Measurements from ENCODE around the gene CWC27.
A peak's percentile ranks its signal among the peaks of the same experiment; 100 is the strongest.
"Not testable (repeated sequence)": the region's sequence is repeated elsewhere in the genome, so short reads cannot be mapped to it uniquely, and the experiment has no call there.

CWC27 gene

DNA sequence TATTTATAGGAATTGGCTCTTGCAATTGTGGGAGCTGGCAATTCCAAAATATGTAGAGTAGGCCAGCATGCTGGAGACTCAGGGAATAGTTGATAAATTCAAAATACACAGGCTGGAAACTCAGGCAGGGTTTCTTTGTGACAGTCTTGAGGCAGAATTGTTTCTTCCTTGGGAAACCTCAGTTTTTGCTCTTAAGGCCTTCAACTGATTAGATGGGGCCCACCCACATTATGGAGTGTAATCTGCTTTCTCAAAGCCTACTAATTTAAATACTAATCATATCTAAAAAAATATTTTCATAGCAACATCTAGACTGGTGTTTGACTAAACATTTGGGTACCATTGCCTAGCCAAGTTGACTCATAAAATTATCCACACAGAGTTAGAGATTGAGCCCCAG lies 27.6 kb downstream of the CWC27 start:
- TF ChIP-seq, protein P1, sequence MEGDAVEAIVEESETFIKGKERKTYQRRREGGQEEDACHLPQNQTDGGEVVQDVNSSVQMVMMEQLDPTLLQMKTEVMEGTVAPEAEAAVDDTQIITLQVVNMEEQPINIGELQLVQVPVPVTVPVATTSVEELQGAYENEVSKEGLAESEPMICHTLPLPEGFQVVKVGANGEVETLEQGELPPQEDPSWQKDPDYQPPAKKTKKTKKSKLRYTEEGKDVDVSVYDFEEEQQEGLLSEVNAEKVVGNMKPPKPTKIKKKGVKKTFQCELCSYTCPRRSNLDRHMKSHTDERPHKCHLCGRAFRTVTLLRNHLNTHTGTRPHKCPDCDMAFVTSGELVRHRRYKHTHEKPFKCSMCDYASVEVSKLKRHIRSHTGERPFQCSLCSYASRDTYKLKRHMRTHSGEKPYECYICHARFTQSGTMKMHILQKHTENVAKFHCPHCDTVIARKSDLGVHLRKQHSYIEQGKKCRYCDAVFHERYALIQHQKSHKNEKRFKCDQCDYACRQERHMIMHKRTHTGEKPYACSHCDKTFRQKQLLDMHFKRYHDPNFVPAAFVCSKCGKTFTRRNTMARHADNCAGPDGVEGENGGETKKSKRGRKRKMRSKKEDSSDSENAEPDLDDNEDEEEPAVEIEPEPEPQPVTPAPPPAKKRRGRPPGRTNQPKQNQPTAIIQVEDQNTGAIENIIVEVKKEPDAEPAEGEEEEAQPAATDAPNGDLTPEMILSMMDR (IDR thresholded peaks at IDR 0.05; ENCODE audit: insufficient read depth, low read depth, low read length, missing control alignments): no peak
- no peak for DNase-seq (ENCODE audit: low read depth)
- H3K4me3 ChIP-seq (ENCODE audit: low read length): no peak overlapping the region

GRCh38 chr5:64800926-64801325 lies 32.2 kb downstream of the CWC27 start:
- H3K4me3 ChIP-seq (ENCODE audit: low read length): no peak overlapping the region
- TF ChIP-seq, protein P1 (IDR thresholded peaks at IDR 0.05; ENCODE audit: insufficient read depth, low read depth, low read length, missing control alignments): no peak
- DNase-seq (ENCODE audit: low read depth): no peak

- DNase-seq (ENCODE audit: low read depth): no peak
- TF ChIP-seq, protein P1 (IDR thresholded peaks at IDR 0.05; ENCODE audit: insufficient read depth, low read depth, low read length, missing control alignments): no peak
- no peak overlapping the region for H3K4me3 ChIP-seq (ENCODE audit: low read length)
Measured at GRCh38 chr5:64806537-64806936, 37.8 kb downstream of the CWC27 start.

- H3K4me3 ChIP-seq (ENCODE audit: low read length): no peak overlapping the region
- peak; percentile 68 for DNase-seq (ENCODE audit: low read depth)
- TF ChIP-seq, protein P1 (IDR thresholded peaks at IDR 0.05; ENCODE audit: insufficient read depth, low read depth, low read length, missing control alignments): no peak
Measured at GRCh38 chr5:64807520-64807919, 38.8 kb downstream of the CWC27 start.

DNA sequence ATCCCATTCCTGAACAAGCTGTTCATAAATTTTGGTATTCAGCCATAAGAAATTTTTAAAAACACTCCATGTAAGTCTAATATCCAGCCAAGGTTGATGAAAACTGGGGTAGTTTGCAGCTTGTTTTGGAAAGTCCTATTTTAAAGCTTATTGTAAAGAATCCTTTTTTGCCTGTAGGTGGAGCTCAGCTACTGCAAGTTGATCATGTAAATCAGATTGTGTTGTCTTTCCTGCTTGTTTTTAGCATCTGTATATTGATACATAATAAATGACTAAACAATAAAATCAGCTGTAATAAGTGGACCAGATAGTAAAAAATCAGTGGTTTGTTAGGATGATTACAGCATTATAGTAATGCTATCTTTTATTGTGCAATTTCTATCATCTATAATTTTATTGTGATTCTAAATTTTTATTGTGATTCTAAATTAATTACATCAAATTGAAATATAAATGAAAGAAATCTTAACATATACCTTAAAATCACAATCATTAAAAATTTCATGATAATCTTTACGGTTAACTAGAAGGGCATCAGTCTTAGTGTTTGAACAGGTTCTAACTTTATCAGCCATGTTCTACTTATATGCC lies 42.4 kb downstream of the CWC27 start:
- no peak overlapping the region for H3K4me3 ChIP-seq (ENCODE audit: low read length)
- TF ChIP-seq, protein P1 (IDR thresholded peaks at IDR 0.05; ENCODE audit: insufficient read depth, low read depth, low read length, missing control alignments): peak; percentile 72
- DNase-seq (ENCODE audit: low read depth): peak; percentile 66

DNA sequence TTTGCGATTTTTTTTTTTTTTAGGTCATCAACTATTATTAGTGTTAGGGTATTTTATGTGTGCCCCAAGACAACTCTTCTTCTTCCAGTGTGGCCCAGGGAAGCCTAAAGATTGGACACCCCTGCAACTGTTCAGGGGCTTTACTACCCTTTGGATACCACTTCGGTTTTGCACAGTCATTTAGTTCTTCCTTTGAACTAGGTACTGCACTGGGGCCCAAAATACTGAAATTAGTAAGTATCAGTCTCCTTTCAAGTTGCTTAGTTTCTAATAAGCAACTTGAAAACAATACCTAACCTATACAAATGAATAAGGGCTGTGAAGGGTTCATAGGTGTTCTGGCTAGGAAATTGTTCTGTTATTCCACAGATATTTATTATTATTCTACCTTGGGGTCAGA lies 45.3 kb downstream of the CWC27 start:
- H3K4me3 ChIP-seq (ENCODE audit: low read length): no peak overlapping the region
- TF ChIP-seq, protein P1 (IDR thresholded peaks at IDR 0.05; ENCODE audit: insufficient read depth, low read depth, low read length, missing control alignments): no peak
- no peak for DNase-seq (ENCODE audit: low read depth)

- no peak overlapping the region for H3K4me3 ChIP-seq (ENCODE audit: low read length)
- TF ChIP-seq, protein P1 (IDR thresholded peaks at IDR 0.05; ENCODE audit: insufficient read depth, low read depth, low read length, missing control alignments): no peak
- DNase-seq (ENCODE audit: low read depth): no peak
Measured at GRCh38 chr5:64818245-64818644, 49.5 kb downstream of the CWC27 start.

- H3K4me3 ChIP-seq (ENCODE audit: low read length); DNase-seq (ENCODE audit: low read depth): not testable (repeated sequence)
Measured at GRCh38 chr5:64819345-64819744, 50.6 kb downstream of the CWC27 start.

Data from epithelial cell of esophagus (primary cell).